HAP-1 (cell line): Measurements from ENCODE around the gene LEP.
A peak's percentile ranks its signal among the peaks of the same experiment; 100 is the strongest.

ENCODE experiments used
- DNase-seq, 2 experiments: peaks; one replicate each; pipeline ENCODE4 v3.0.0-alpha.2; 2016 to 2020; ENCODE audit warnings: low spot score in 2 of 2
- H3K27me3 ChIP-seq: fragments of 250-450 bp; sonication (Bioruptor Pico); 2 replicates; pipeline ENCODE4 v1.5.1; 2020; ENCODE audit warnings: low read depth, mild to moderate bottlenecking, moderate library complexity
- H3K36me3 ChIP-seq: fragments of 250-450 bp; sonication (Bioruptor Pico); replicated peaks from 2 replicates; pipeline ENCODE4 v1.5.1; 2020; ENCODE audit warnings: mild to moderate bottlenecking
- H3K4me1 ChIP-seq: fragments of 250-450 bp; sonication (Bioruptor Pico); 2 replicates; pipeline ENCODE4 v1.5.1; 2020; ENCODE audit warnings: mild to moderate bottlenecking
- H3K4me3 ChIP-seq: fragments of 250-450 bp; sonication (Bioruptor Pico); 2 replicates; pipeline ENCODE4 v1.5.1; 2020; ENCODE audit warnings: mild to moderate bottlenecking, moderate library complexity
- H3K9me3 ChIP-seq: fragments of 250-450 bp; sonication (Bioruptor Pico); 2 replicates; pipeline ENCODE4 v1.5.1; 2020; ENCODE audit warnings: mild to moderate bottlenecking, moderate library complexity
- in situ Hi-C: fragments of 300-500 bp; cut with MboI; formaldehyde crosslinking; loops from 3 replicates; pipeline ENCODE4 v1.14.3; 2020; ENCODE audit warnings: low sequenced_read_pairs, inconsistent platforms, mixed read lengths

LEP gene

GRCh38 chr7:128205068-128205467, 36.0 kb upstream of the LEP start:
- no peak for DNase-seq
- no peaks in the 10 kb centered on the region for H3K36me3 ChIP-seq
- in situ Hi-C loops: loop anchor here (10.0 kb wide), 1 partner anchor 490 kb away; no protein-coding TSS in a partner anchor
- peaks cover 17% of the 10 kb centered on the region for H3K27me3 ChIP-seq
- no peak overlapping the region for H3K4me3 ChIP-seq
- no peaks in the 10 kb centered on the region for H3K9me3 ChIP-seq
- no peaks in the 10 kb centered on the region for H3K4me1 ChIP-seq

- Histone ChIP-seq H3K27me3 (peaks cover 21% of the 10 kb centered on the region), H3K4me1 (no peaks in the 10 kb centered on the region), H3K36me3 (no peaks in the 10 kb centered on the region), H3K4me3 (no peak overlapping the region), H3K9me3 (no peaks in the 10 kb centered on the region)
- in situ Hi-C loops: loop anchor here (10.0 kb wide), 1 partner anchor 491 kb away; no protein-coding TSS in a partner anchor
- no peak for DNase-seq
Observed at GRCh38 chr7:128206017-128206746, 34.9 kb upstream of the LEP start.

GRCh38 chr7:128206747-128207500, 34.2 kb upstream of the LEP start:
- Histone ChIP-seq H3K4me1 (no peaks in the 10 kb centered on the region), H3K36me3 (no peaks in the 10 kb centered on the region), H3K27me3 (peaks cover 13% of the 10 kb centered on the region), H3K9me3 (no peaks in the 10 kb centered on the region), H3K4me3 (no peak overlapping the region)
- in situ Hi-C loops: loop anchor here (10.0 kb wide), 1 partner anchor 492 kb away; no protein-coding TSS in a partner anchor
- no peak for DNase-seq

- Histone ChIP-seq H3K4me3 (no peak overlapping the region), H3K4me1 (no peaks in the 10 kb centered on the region), H3K36me3 (no peaks in the 10 kb centered on the region), H3K27me3 (peaks cover 12% of the 10 kb centered on the region), H3K9me3 (no peaks in the 10 kb centered on the region)
- in situ Hi-C loops: loop anchor here (10.0 kb wide), 1 partner anchor 493 kb away; no protein-coding TSS in a partner anchor
- DNase-seq: no peak
Observed at GRCh38 chr7:128207609-128208008, 33.5 kb upstream of the LEP start.

GRCh38 chr7:128209229-128210035, 31.6 kb upstream of the LEP start:
- Histone ChIP-seq H3K4me1 (no peaks in the 10 kb centered on the region), H3K27me3 (peaks cover 15% of the 10 kb centered on the region), H3K9me3 (no peaks in the 10 kb centered on the region), H3K36me3 (no peaks in the 10 kb centered on the region), H3K4me3 (no peak overlapping the region)
- peak; percentile 64 to 78 for DNase-seq
- in situ Hi-C loops: loop anchor here (10.0 kb wide), 1 partner anchor 495 kb away; no protein-coding TSS in a partner anchor

GRCh38 chr7:128210036-128210347, 31.1 kb upstream of the LEP start:
- H3K36me3 ChIP-seq: no peaks in the 10 kb centered on the region
- H3K4me1 ChIP-seq: no peaks in the 10 kb centered on the region
- peaks cover 19% of the 10 kb centered on the region for H3K27me3 ChIP-seq
- no peaks in the 10 kb centered on the region for H3K9me3 ChIP-seq
- in situ Hi-C loops: no loop called here
- DNase-seq: no peak
- no peak overlapping the region for H3K4me3 ChIP-seq

GRCh38 chr7:128210590-128211570, 30.2 kb upstream of the LEP start:
- peaks cover 19% of the 10 kb centered on the region for H3K27me3 ChIP-seq
- no peaks in the 10 kb centered on the region for H3K4me1 ChIP-seq
- no peaks in the 10 kb centered on the region for H3K36me3 ChIP-seq
- no peak overlapping the region for H3K4me3 ChIP-seq
- no peak for DNase-seq
- no peaks in the 10 kb centered on the region for H3K9me3 ChIP-seq
- in situ Hi-C loops: no loop called here

- H3K36me3 ChIP-seq: no peaks in the 10 kb centered on the region
- in situ Hi-C loops: no loop called here
- no peaks in the 10 kb centered on the region for H3K9me3 ChIP-seq
- peaks cover 19% of the 10 kb centered on the region for H3K27me3 ChIP-seq
- DNase-seq: no peak
- H3K4me3 ChIP-seq: no peak overlapping the region
- H3K4me1 ChIP-seq: no peaks in the 10 kb centered on the region
Observed at GRCh38 chr7:128211626-128212025, 29.5 kb upstream of the LEP start.

GRCh38 chr7:128214463-128214862, 26.6 kb upstream of the LEP start:
- DNase-seq: no peak
- no peaks in the 10 kb centered on the region for H3K36me3 ChIP-seq
- peaks cover 19% of the 10 kb centered on the region for H3K27me3 ChIP-seq
- H3K4me3 ChIP-seq: no peak overlapping the region
- H3K9me3 ChIP-seq: no peaks in the 10 kb centered on the region
- H3K4me1 ChIP-seq: no peaks in the 10 kb centered on the region
- in situ Hi-C loops: no loop called here

GRCh38 chr7:128215281-128215680, 25.8 kb upstream of the LEP start:
- no peaks in the 10 kb centered on the region for H3K4me1 ChIP-seq
- no peak overlapping the region for H3K4me3 ChIP-seq
- no peak for DNase-seq
- in situ Hi-C loops: no loop called here
- peaks cover 20% of the 10 kb centered on the region for H3K27me3 ChIP-seq
- H3K36me3 ChIP-seq: no peaks in the 10 kb centered on the region
- H3K9me3 ChIP-seq: no peaks in the 10 kb centered on the region

GRCh38 chr7:128215739-128216138, 25.3 kb upstream of the LEP start:
- Histone ChIP-seq H3K4me1 (no peaks in the 10 kb centered on the region), H3K36me3 (no peaks in the 10 kb centered on the region), H3K27me3 (peaks cover 17% of the 10 kb centered on the region), H3K4me3 (no peak overlapping the region), H3K9me3 (no peaks in the 10 kb centered on the region)
- in situ Hi-C loops: no loop called here
- DNase-seq: no peak

- in situ Hi-C loops: no loop called here
- DNase-seq: no peak
- Histone ChIP-seq H3K36me3 (no peaks in the 10 kb centered on the region), H3K9me3 (no peaks in the 10 kb centered on the region), H3K27me3 (peaks cover 22% of the 10 kb centered on the region), H3K4me3 (no peak overlapping the region), H3K4me1 (no peaks in the 10 kb centered on the region)
Observed at GRCh38 chr7:128217030-128217805, 23.9 kb upstream of the LEP start.
